DOHH2 (cell line): ENCODE data around the gene GRID1.

Experiments used
- H3F3A ChIP-seq: fragments of 200-600 bp; sonication (generic), shearing (Covaris generic); 2 replicates; pipeline ENCODE4 v1.6.0; 2016; ENCODE audit warnings: antibody characterized with exemption, mild to moderate bottlenecking; ENCODE audit not compliant: control insufficient read depth, insufficient read depth
- H3K27ac ChIP-seq: fragments of 200-600 bp; sonication (generic); 2 replicates; pipeline ENCODE4 v1.5.1; 2014; ENCODE audit warnings: low read depth, mild to moderate bottlenecking, low read length, moderate library complexity
- H3K27me3 ChIP-seq: fragments of 200-600 bp; sonication (generic); 2 replicates; pipeline ENCODE4 v1.6.1; 2014; ENCODE audit warnings: mild to moderate bottlenecking, low read length, mixed read lengths; ENCODE audit not compliant: control insufficient read depth
- H3K36me3 ChIP-seq: fragments of 200-600 bp; sonication (generic); 2 replicates; pipeline ENCODE4 v1.6.1; 2014; ENCODE audit warnings: mild to moderate bottlenecking, low read length, moderate library complexity, mixed read lengths; ENCODE audit not compliant: control insufficient read depth
- H3K4me1 ChIP-seq: fragments of 200-600 bp; sonication (generic); 2 replicates; pipeline ENCODE4 v1.6.1; 2014; ENCODE audit warnings: mild to moderate bottlenecking, low read length, mixed read lengths; ENCODE audit not compliant: control insufficient read depth
- H3K4me2 ChIP-seq: fragments of 200-600 bp; sonication (generic); 2 replicates; pipeline ENCODE4 v1.6.0; 2014; ENCODE audit warnings: mild to moderate bottlenecking, low read length, moderate library complexity
- H3K4me3 ChIP-seq: fragments of 200-600 bp; sonication (generic); 2 replicates; pipeline ENCODE4 v1.5.1; 2014; ENCODE audit warnings: mild to moderate bottlenecking, low read length, mixed read lengths
- H3K79me2 ChIP-seq: fragments of 200-600 bp; sonication (generic); 2 replicates; pipeline ENCODE4 v1.6.1; 2014; ENCODE audit warnings: mild to moderate bottlenecking, low read length, mixed read lengths; ENCODE audit not compliant: control insufficient read depth
- H3K9me2 ChIP-seq: fragments of 200-600 bp; sonication (generic); replicated peaks from 2 replicates; pipeline ENCODE4 v1.6.1; 2014; ENCODE audit warnings: mild to moderate bottlenecking, low read length, mixed read lengths; ENCODE audit not compliant: control insufficient read depth
- H3K9me3 ChIP-seq: fragments of 200-600 bp; sonication (generic); 2 replicates; pipeline ENCODE4 v1.6.1; 2014; ENCODE audit warnings: antibody characterized with exemption, low read length, mixed read lengths; ENCODE audit not compliant: control insufficient read depth, insufficient read depth
- H4K20me1 ChIP-seq: fragments of 200-600 bp; sonication (generic); 2 replicates; pipeline ENCODE4 v1.6.0; 2014; ENCODE audit warnings: low read depth, mild to moderate bottlenecking, antibody characterized with exemption, low read length, moderate library complexity; ENCODE audit not compliant: control insufficient read depth, insufficient read depth
- EZH2phosphoT487 ChIP-seq: fragments of 200-600 bp; sonication (generic); IDR thresholded peaks from 2 replicates; pipeline ENCODE4 v1.6.1; 2017; ENCODE audit warnings: borderline replicate concordance, mild to moderate bottlenecking, antibody characterized with exemption, low read length, moderate library complexity, mixed read lengths
- TF ChIP-seq, protein P1 (sequence below): fragments of 200-600 bp; sonication (generic); IDR thresholded peaks from one replicate; pipeline ENCODE4 v1.5.1; 2014; ENCODE audit warnings: antibody characterized with exemption, mild to moderate bottlenecking, low read depth, low read length; ENCODE audit not compliant: poor library complexity, severe bottlenecking

Gene GRID1

GRCh38 chr10:85643845-85644525 lies 722.6 kb downstream of the GRID1 start:
- no peak overlapping the region for H3K27ac ChIP-seq
- no peaks in the 10 kb centered on the region for H3K9me3 ChIP-seq
- no peaks in the 10 kb centered on the region for H3K79me2 ChIP-seq
- H3K27me3 ChIP-seq, result no peaks in the 10 kb centered on the region
- no peak overlapping the region for H3K4me3 ChIP-seq
- H3K36me3 ChIP-seq, result no peaks in the 10 kb centered on the region
- H3K4me2 ChIP-seq, result no peak overlapping the region
- no peaks in the 10 kb centered on the region for H3K4me1 ChIP-seq
- H4K20me1 ChIP-seq, result no peaks in the 10 kb centered on the region
- no peaks in the 10 kb centered on the region for H3F3A ChIP-seq
- TF ChIP-seq, protein P1, sequence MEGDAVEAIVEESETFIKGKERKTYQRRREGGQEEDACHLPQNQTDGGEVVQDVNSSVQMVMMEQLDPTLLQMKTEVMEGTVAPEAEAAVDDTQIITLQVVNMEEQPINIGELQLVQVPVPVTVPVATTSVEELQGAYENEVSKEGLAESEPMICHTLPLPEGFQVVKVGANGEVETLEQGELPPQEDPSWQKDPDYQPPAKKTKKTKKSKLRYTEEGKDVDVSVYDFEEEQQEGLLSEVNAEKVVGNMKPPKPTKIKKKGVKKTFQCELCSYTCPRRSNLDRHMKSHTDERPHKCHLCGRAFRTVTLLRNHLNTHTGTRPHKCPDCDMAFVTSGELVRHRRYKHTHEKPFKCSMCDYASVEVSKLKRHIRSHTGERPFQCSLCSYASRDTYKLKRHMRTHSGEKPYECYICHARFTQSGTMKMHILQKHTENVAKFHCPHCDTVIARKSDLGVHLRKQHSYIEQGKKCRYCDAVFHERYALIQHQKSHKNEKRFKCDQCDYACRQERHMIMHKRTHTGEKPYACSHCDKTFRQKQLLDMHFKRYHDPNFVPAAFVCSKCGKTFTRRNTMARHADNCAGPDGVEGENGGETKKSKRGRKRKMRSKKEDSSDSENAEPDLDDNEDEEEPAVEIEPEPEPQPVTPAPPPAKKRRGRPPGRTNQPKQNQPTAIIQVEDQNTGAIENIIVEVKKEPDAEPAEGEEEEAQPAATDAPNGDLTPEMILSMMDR, result no peak
- no peak for TF ChIP-seq EZH2phosphoT487
- H3K9me2 ChIP-seq, result no peaks in the 10 kb centered on the region

GRCh38 chr10:85643171-85643844 lies 723.3 kb downstream of the GRID1 start:
- no peak for TF ChIP-seq EZH2phosphoT487
- TF ChIP-seq, protein P1, result no peak
- H3F3A ChIP-seq, result no peaks in the 10 kb centered on the region
- no peak overlapping the region for H3K27ac ChIP-seq
- no peaks in the 10 kb centered on the region for H3K27me3 ChIP-seq
- no peaks in the 10 kb centered on the region for H4K20me1 ChIP-seq
- H3K9me2 ChIP-seq, result no peaks in the 10 kb centered on the region
- H3K4me3 ChIP-seq, result no peak overlapping the region
- H3K9me3 ChIP-seq, result no peaks in the 10 kb centered on the region
- no peaks in the 10 kb centered on the region for H3K4me1 ChIP-seq
- H3K4me2 ChIP-seq, result no peak overlapping the region
- no peaks in the 10 kb centered on the region for H3K36me3 ChIP-seq
- no peaks in the 10 kb centered on the region for H3K79me2 ChIP-seq

- Histone ChIP-seq H3K79me2 (no peaks in the 10 kb centered on the region), H3K27me3 (no peaks in the 10 kb centered on the region), H3K9me2 (no peaks in the 10 kb centered on the region), H3K4me1 (no peaks in the 10 kb centered on the region), H3K4me3 (no peak overlapping the region), H3F3A (no peaks in the 10 kb centered on the region), H3K36me3 (no peaks in the 10 kb centered on the region), H4K20me1 (no peaks in the 10 kb centered on the region), H3K4me2 (no peak overlapping the region), H3K9me3 (no peaks in the 10 kb centered on the region), H3K27ac (no peak overlapping the region)
- no peak for TF ChIP-seq EZH2phosphoT487
- TF ChIP-seq, protein P1, result no peak
Observed at GRCh38 chr10:85642421-85643170, 724.0 kb downstream of the GRID1 start.
